ENCODE results near the gene ACR.
A peak's percentile ranks its signal among the peaks of the same experiment; 100 is the strongest.
"Not testable (repeated sequence)": the region's sequence is repeated elsewhere in the genome, so short reads cannot be mapped to it uniquely, and the experiment has no call there.

ACR gene

GRCh38 chr22:50732681-50733080 is 5.3 kb upstream of the ACR start:
- DNase-seq (ENCODE audit: low read depth in 2 of 2), result no peak

GRCh38 chr22:50733521-50734342 is 4.3 kb upstream of the ACR start:
- DNase-seq (ENCODE audit: low read depth in 2 of 2), result no peak

GRCh38 chr22:50734343-50734771 is 3.6 kb upstream of the ACR start:
- DNase-seq (ENCODE audit: low read depth in 2 of 2), result no peak

GRCh38 chr22:50734986-50735738 is 2.8 kb upstream of the ACR start:
- no peak for DNase-seq (ENCODE audit: low read depth in 2 of 2)

- no peak for DNase-seq (ENCODE audit: low read depth in 2 of 2)
Observed at GRCh38 chr22:50735739-50736030, 2.3 kb upstream of the ACR start.

GRCh38 chr22:50738649-50739227 is 734 bp downstream of the ACR start:
- no peak for DNase-seq (ENCODE audit: low read depth in 2 of 2)

- DNase-seq (ENCODE audit: low read depth in 2 of 2), result no peak
Observed at GRCh38 chr22:50739279-50739691, 1.3 kb downstream of the ACR start.

- no peak for DNase-seq (ENCODE audit: low read depth in 2 of 2)
Observed at GRCh38 chr22:50739894-50740293, 1.9 kb downstream of the ACR start.

GRCh38 chr22:50740714-50741113 is 2.7 kb downstream of the ACR start:
- not testable (repeated sequence) for DNase-seq (ENCODE audit: low read depth in 2 of 2)

- DNase-seq (ENCODE audit: low read depth in 2 of 2), result not testable (repeated sequence)
Observed at GRCh38 chr22:50744424-50744823, 6.4 kb downstream of the ACR start.

- DNase-seq (ENCODE audit: low read depth in 2 of 2), result not testable (repeated sequence)
Observed at GRCh38 chr22:50747521-50747920, 9.5 kb downstream of the ACR start.

GRCh38 chr22:50748630-50749029 is 10.6 kb downstream of the ACR start:
- DNase-seq (ENCODE audit: low read depth in 2 of 2), result not testable (repeated sequence)

GRCh38 chr22:50749302-50750074 is 11.5 kb downstream of the ACR start:
- not testable (repeated sequence) for DNase-seq (ENCODE audit: low read depth in 2 of 2)

GRCh38 chr22:50755251-50755650 is 17.2 kb downstream of the ACR start:
- DNase-seq (ENCODE audit: low read depth in 2 of 2), result not testable (repeated sequence)

GRCh38 chr22:50756406-50756805 is 18.4 kb downstream of the ACR start:
- not testable (repeated sequence) for DNase-seq (ENCODE audit: low read depth in 2 of 2)

GRCh38 chr22:50756949-50757491 is 19.0 kb downstream of the ACR start:
- peak; percentile 35 to 36 for DNase-seq (ENCODE audit: low read depth in 2 of 2)

GRCh38 chr22:50759597-50760341 is 21.8 kb downstream of the ACR start:
- not testable (repeated sequence) for DNase-seq (ENCODE audit: low read depth in 2 of 2)

- not testable (repeated sequence) for DNase-seq (ENCODE audit: low read depth in 2 of 2)
Observed at GRCh38 chr22:50761829-50762228, 23.8 kb downstream of the ACR start.

- not testable (repeated sequence) for DNase-seq (ENCODE audit: low read depth in 2 of 2)
Observed at GRCh38 chr22:50764288-50764687, 26.3 kb downstream of the ACR start.

GRCh38 chr22:50775132-50775531 is 37.1 kb downstream of the ACR start:
- DNase-seq (ENCODE audit: low read depth in 2 of 2), result not testable (repeated sequence)

- not testable (repeated sequence) for DNase-seq (ENCODE audit: low read depth in 2 of 2)
Observed at GRCh38 chr22:50777631-50778030, 39.6 kb downstream of the ACR start.

Measured in stimulated activated CD8-positive, alpha-beta memory T cell treated with anti-CD3 and anti-CD28 coated beads, Interleukin-15, amount 100 ng/mL, for 48 hours (primary cell).